Sigmoid colon (tissue), 4 donors: Measurements from ENCODE around the gene RAB40B.

Source experiments
- EP300 ChIP-seq, 4 donors: sonication (generic); formaldehyde crosslinking; IDR thresholded peaks; one replicate each; pipeline ENCODE4 v1.6.1; 2017; ENCODE audit warnings: antibody characterized with exemption in 4 of 4
- POLR2A ChIP-seq, 2 donors: fragments of 450-650 bp; IDR thresholded peaks; one replicate each; pipeline ENCODE4 v1.6.1; 2016; ENCODE audit warnings: antibody characterized with exemption in 2 of 2, mild to moderate bottlenecking in 2 of 2, moderate library complexity in 2 of 2
- POLR2AphosphoS5 ChIP-seq, 4 donors: sonication (generic); formaldehyde crosslinking; IDR thresholded peaks; one replicate each; pipeline ENCODE4 v1.6.1; 2017; ENCODE audit warnings: antibody characterized with exemption in 4 of 4
- TF ChIP-seq, protein P1 (sequence below), 4 experiments: fragments of 450-650 bp in 3 of 4; fragments of 200-600 bp in 1 of 4; IDR thresholded peaks; one replicate each; pipeline ENCODE4 v1.5.1; 2016 to 2019; ENCODE audit warnings: antibody characterized with exemption in 4 of 4, mild to moderate bottlenecking in 3 of 4, moderate library complexity in 2 of 4

DNA sequence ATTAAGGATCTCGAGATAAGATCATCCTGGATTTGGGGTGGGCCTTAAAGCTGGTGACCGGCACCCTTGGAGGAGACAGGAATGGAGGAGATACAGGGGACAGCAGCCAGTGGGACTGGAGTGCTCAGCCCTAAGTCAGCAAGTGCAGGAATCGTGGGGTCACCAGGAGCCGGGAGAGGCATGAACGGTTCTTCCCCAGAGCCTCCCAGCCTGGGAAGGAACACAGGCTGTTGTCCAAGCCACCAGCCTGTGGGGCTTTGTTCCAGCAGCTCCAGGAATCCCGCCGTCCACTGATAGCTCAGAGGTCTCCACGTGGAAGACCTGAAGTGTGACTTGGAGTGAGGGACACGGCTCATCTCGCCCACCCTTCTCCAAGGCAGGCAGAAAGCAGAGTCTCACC, 47.8 kb downstream of the RAB40B start:
- TF ChIP-seq POLR2A (IDR thresholded peaks at IDR 0.05) (no peak), EP300 (IDR thresholded peaks at IDR 0.05) (no peak), POLR2AphosphoS5 (IDR thresholded peaks at IDR 0.05) (no peak)
- TF ChIP-seq, protein P1, sequence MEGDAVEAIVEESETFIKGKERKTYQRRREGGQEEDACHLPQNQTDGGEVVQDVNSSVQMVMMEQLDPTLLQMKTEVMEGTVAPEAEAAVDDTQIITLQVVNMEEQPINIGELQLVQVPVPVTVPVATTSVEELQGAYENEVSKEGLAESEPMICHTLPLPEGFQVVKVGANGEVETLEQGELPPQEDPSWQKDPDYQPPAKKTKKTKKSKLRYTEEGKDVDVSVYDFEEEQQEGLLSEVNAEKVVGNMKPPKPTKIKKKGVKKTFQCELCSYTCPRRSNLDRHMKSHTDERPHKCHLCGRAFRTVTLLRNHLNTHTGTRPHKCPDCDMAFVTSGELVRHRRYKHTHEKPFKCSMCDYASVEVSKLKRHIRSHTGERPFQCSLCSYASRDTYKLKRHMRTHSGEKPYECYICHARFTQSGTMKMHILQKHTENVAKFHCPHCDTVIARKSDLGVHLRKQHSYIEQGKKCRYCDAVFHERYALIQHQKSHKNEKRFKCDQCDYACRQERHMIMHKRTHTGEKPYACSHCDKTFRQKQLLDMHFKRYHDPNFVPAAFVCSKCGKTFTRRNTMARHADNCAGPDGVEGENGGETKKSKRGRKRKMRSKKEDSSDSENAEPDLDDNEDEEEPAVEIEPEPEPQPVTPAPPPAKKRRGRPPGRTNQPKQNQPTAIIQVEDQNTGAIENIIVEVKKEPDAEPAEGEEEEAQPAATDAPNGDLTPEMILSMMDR (IDR thresholded peaks at IDR 0.05), result no peak
